Activated CD4-positive, alpha-beta T cell treated with anti-CD3 and anti-CD28 coated beads for 36 hours (primary cell): ENCODE measurements around the gene NAGLU. TPM values are rescaled to one million over a fixed set of nuclear protein-coding genes. Genes with fewer than 3 reads are reported as not detected.
"Not testable (repeated sequence)": the region's sequence is repeated elsewhere in the genome, so short reads cannot be mapped to it uniquely, and the experiment has no call there.

Experiments used
- ATAC-seq: fragments of 200-7000 bp; cut with Tn5 transposase; one replicate; pipeline ENCODE4 v1.10.0; 2021; ENCODE audit warnings: mild to moderate bottlenecking, moderate library complexity
- CTCF ChIA-PET: fragments of 350-600 bp; sonication (Branson Sonifier 250); formaldehyde crosslinking; loops from one replicate; lab custom pipeline; 2021; ENCODE audit warnings: antibody characterized with exemption; lab: Charles Lee
- POLR2A ChIA-PET: fragments of 350-600 bp; sonication (Branson Sonifier 250); formaldehyde crosslinking; loops from one replicate; lab custom pipeline; 2021; ENCODE audit warnings: antibody characterized with exemption, inconsistent platforms; lab: Charles Lee
- DNase-seq: peaks from one replicate; pipeline ENCODE4 v3.0.0-alpha.2; 2020
- H3K27ac Mint-ChIP-seq: one replicate; pipeline ENCODE4 v1.8.0; 2021; ENCODE audit warnings: mixed read lengths
- H3K27me3 Mint-ChIP-seq: one replicate; pipeline ENCODE4 v1.8.0; 2021; ENCODE audit warnings: mixed read lengths
- H3K36me3 Mint-ChIP-seq: one replicate; pipeline ENCODE4 v1.8.0; 2021; ENCODE audit warnings: low read depth, mixed read lengths
- H3K4me1 Mint-ChIP-seq: one replicate; pipeline ENCODE4 v1.8.0; 2021; ENCODE audit warnings: mixed read lengths
- H3K4me3 Mint-ChIP-seq: one replicate; pipeline ENCODE4 v1.8.0; 2021; ENCODE audit warnings: mild to moderate bottlenecking, moderate library complexity, mixed read lengths
- H3K9me3 Mint-ChIP-seq: one replicate; pipeline ENCODE4 v1.8.0; 2021; ENCODE audit warnings: low read depth, mixed read lengths
- intact Hi-C, 2 experiments: fragments of 100-400 bp; cut with DNase I in 1 of 2; cut with micrococcal nuclease in 1 of 2; formaldehyde crosslinking; loops; one replicate each; pipeline versions ENCODE4 v1.14.2 to v1.15.1; 2022 to 2024; cut with DNase I, micrococcal nuclease
- total RNA-seq, 2 experiments: library from RNA; stranded (reverse); gene quantifications; one replicate each; pipeline ENCODE4 v1.2.3, GENCODE V29; 2021

Gene NAGLU
- total RNA-seq, 2 experiments from 2014 or later, result 9.7 to 12.5 TPM

DNA sequence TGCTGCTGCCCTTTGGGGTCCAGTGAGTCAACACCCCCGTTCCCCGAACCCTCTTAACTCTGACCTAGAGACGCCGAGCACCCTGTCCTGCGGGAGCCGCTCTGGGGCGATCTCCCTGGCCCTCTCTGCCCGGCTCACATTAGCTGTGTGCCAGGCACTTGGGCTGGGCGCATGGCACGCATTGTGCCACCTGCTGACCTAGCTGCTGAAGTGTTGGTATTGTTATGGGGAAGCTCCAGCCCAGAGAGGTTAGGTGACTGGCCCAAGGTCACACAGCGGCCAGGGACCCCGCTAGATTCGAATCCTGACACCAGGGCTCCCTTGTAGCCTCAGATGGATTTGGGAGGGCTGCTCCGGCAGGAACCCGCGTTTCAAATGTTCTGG, 17.8 kb downstream of the NAGLU start:
- CTCF ChIA-PET, result interaction anchor here (0.6 to 2.0 kb wide), 2 partner anchors 18 to 23 kb away, joined by 5 to 8 read pairs; partner anchors contain the start of genes NAGLU and PSMC3IP
- peak overlapping the region; percentile 92 for H3K27ac Mint-ChIP-seq
- DNase-seq, result peak; percentile 58
- H3K4me1 Mint-ChIP-seq, result peaks cover 28% of the 10 kb centered on the region
- no peaks in the 10 kb centered on the region for H3K36me3 Mint-ChIP-seq
- H3K4me3 Mint-ChIP-seq, result peak overlapping the region; percentile 85
- H3K27me3 Mint-ChIP-seq, result no peaks in the 10 kb centered on the region
- intact Hi-C loops, result loop anchor here (1.0 kb wide), 1 partner anchor 18 kb away; the partner anchor contains the start of gene NAGLU (in 2 of the 2)
- POLR2A ChIA-PET, result interaction anchor here (0.6 kb wide), 1 partner anchor 260 kb away, joined by 3 read pairs; no protein-coding TSS in a partner anchor
- ATAC-seq, result peak; percentile 40
- H3K9me3 Mint-ChIP-seq, result no peaks in the 10 kb centered on the region

DNA sequence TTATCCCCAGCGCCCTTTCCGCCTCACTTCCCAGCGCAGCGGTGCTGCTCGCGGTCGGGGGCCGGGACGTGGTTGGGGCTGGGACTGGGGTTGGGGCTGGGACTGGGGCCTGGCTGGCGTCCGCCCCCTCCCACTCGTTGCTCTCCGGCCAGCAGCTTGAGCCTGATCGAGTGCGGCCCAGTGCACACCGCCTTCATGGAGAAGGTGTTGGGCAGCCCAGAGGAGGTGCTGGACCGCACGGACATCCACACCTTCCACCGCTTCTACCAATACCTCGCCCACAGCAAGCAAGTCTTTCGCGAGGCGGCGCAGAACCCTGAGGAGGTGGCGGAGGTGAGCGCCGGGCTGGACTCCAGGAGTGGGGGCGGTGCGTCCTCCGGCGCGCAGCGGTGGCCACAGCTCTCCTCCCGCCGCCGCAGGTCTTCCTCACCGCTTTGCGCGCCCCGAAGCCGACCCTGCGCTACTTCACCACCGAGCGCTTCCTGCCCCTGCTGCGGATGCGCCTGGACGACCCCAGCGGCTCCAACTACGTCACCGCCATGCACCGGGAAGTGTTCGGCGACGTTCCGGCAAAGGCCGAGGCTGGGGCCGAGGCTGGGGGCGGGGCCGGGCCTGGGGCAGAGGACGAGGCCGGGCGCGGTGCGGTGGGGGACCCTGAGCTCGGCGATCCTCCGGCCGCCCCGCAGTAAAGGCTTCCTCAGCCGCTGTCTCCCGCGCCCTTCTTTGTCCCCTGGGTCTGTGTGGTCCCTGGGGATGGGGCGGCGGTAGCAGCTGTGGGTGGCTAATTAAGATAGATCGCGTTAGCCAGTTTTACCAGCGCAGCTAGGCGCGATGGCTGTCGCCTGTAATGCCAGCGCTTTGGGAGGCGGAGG, 18.4 kb downstream of the NAGLU start:
- H3K4me1 Mint-ChIP-seq, result peaks cover 22% of the 10 kb centered on the region
- H3K27ac Mint-ChIP-seq, result peak overlapping the region; percentile 92
- ATAC-seq (peak; percentile 85), DNase-seq (peak; percentile 85)
- no peaks in the 10 kb centered on the region for H3K9me3 Mint-ChIP-seq
- CTCF ChIA-PET, result interaction anchor here (0.5 to 2.0 kb wide), 6 partner anchors 13 to 301 kb away, joined by 3 to 8 read pairs (median 3); partner anchors contain the start of genes NAGLU and PSMC3IP
- H3K4me3 Mint-ChIP-seq, result peak overlapping the region; percentile 85
- POLR2A ChIA-PET, result interaction anchor here (0.6 kb wide), 2 partner anchors 260 to 569 kb away, joined by 3 to 4 read pairs; no protein-coding TSS in a partner anchor
- intact Hi-C loops, result loop anchor here (1.0 kb wide), 1 partner anchor 18 kb away; the partner anchor contains the start of gene NAGLU (in 2 of the 2)
- H3K27me3 Mint-ChIP-seq, result no peaks in the 10 kb centered on the region
- no peaks in the 10 kb centered on the region for H3K36me3 Mint-ChIP-seq

GRCh38 chr17:42555122-42555622, 19.1 kb downstream of the NAGLU start:
- Mint-ChIP-seq H3K27ac (peak overlapping the region; percentile 92), H3K27me3 (no peaks in the 10 kb centered on the region), H3K4me3 (peak overlapping the region; percentile 85), H3K4me1 (peaks cover 22% of the 10 kb centered on the region), H3K36me3 (no peaks in the 10 kb centered on the region), H3K9me3 (no peaks in the 10 kb centered on the region)
- CTCF ChIA-PET, result interaction anchor here (0.5 to 2.0 kb wide), 5 partner anchors 13 to 301 kb away, joined by 3 to 8 read pairs (median 3); partner anchors contain the start of gene NAGLU
- intact Hi-C loops, result no loop called here
- POLR2A ChIA-PET, result interaction anchor here (0.6 kb wide), 1 partner anchor 568 kb away, joined by 4 read pairs; no protein-coding TSS in a partner anchor
- DNase-seq (no peak), ATAC-seq (peak; percentile 1)

- peak; percentile 30 for ATAC-seq
- CTCF ChIA-PET, H3K36me3 Mint-ChIP-seq, POLR2A ChIA-PET, intact Hi-C loops, H3K27me3 Mint-ChIP-seq, H3K9me3 Mint-ChIP-seq, DNase-seq, H3K27ac Mint-ChIP-seq, H3K4me3 Mint-ChIP-seq: not testable (repeated sequence)
- H3K4me1 Mint-ChIP-seq, result peaks cover 23% of the 10 kb centered on the region
Measured at GRCh38 chr17:42555961-42556617, 20.0 kb downstream of the NAGLU start.

DNA sequence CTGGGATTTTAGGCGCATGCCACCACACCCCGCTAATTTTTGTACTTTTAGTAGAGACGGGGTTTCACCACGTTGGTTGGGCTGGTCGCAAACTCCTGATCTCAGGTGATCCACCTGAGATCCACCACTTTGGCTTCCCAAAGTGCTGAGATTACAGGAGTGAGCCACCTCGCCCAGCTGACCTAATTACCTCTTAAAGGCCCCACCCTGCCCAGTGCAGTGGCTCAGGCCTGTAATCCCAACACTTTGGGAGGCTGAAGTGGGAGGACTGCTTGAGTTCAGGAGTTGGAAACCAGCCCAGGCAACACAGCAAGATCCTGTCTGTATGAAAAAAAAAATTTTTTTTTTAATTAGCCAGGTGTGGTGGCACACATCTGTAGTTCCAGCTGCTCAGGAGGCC, 23.0 kb downstream of the NAGLU start:
- CTCF ChIA-PET, result interaction anchor here (0.8 kb wide), 1 partner anchor 10 kb away, joined by 3 read pairs; no protein-coding TSS in a partner anchor
- peaks cover 39% of the 10 kb centered on the region for H3K4me1 Mint-ChIP-seq

DNA sequence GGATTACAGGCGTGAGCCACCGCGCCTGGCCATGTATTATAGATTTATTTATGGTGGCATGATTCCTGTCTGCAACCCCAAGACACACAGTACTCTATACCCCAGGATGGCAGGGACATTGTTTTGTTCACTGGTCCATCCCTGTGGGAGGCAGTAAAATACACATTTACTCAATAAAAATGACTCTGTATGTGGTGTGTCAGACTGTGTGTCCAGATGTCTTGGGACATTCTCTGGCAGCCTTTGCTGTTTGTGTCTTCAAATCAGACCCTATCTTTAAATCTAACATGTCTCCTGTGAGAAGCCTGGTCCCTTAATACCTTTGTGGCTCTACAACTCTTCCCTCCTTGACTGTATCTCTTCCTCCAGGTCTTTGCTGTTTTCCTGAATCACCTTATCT, 24.2 kb downstream of the NAGLU start:
- no peak for ATAC-seq
- H3K4me3 Mint-ChIP-seq, result peak overlapping the region; percentile 48

More for the DNA sequence above, 23.0 kb downstream of the NAGLU start:
- ATAC-seq (no peak), DNase-seq (no peak)
- POLR2A ChIA-PET, result no interaction called here
- intact Hi-C loops, result no loop called here
- no peaks in the 10 kb centered on the region for H3K9me3 Mint-ChIP-seq
- H3K36me3 Mint-ChIP-seq, result peaks cover 11% of the 10 kb centered on the region
- no peaks in the 10 kb centered on the region for H3K27me3 Mint-ChIP-seq
- no peak overlapping the region for H3K27ac Mint-ChIP-seq
- H3K4me3 Mint-ChIP-seq, result no peak overlapping the region

DNA sequence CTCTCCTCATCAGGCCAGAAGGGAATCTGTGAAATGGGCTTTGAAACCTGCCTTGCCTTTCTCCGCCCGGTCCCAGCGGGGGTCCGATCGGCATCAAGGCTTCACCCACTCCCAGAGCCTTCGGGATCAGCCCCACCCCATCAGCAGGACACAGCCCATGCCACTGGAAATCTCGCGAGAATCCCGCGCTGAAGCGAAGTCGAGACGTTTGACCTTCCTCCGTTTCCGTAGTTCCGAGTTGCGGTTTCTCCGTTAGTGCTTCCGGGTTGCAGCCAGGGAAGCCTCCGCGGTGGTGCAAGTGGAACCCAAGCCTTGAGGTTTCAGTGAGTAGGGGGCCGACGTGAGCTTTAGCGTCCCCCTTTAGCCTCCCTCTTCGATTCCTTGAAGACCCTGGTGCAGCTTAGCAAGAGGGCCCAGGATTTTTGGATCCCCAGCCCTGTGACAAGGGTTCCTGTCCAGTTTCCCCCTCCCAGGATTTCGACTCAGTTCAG, 25.9 kb downstream of the NAGLU start, which contains the start of gene COASY:
COASY (plus strand) TSS at position 252 of the 491 bp plus-strand sequence. CDS start 475 bp downstream, outside the sequence.
- no peaks in the 10 kb centered on the region for H3K9me3 Mint-ChIP-seq
- ATAC-seq (peak; percentile 79), DNase-seq (peak; percentile 96)
- intact Hi-C loops, result loop anchor here (1.0 to 10.0 kb wide), 7 partner anchors 15 to 613 kb away; partner anchors contain the start of genes PSMC3IP (in 2 of the 2), AARSD1 (in 1 of the 2), NAGLU (in 1 of the 2) and NBR1 (in 1 of the 2)
- H3K36me3 Mint-ChIP-seq, result peaks cover 16% of the 10 kb centered on the region
- H3K27ac Mint-ChIP-seq, result peak within 1 kb of the TSS; percentile 99
- ChIA-PET CTCF (interaction anchor here (0.7 kb wide), 1 partner anchor 284 kb away, joined by 3 read pairs; no protein-coding TSS in a partner anchor), POLR2A (no interaction called here)
- peaks cover 32% of the 10 kb centered on the region for H3K4me1 Mint-ChIP-seq
- H3K27me3 Mint-ChIP-seq, result no peaks in the 10 kb centered on the region
- H3K4me3 Mint-ChIP-seq, result peak within 1 kb of the TSS; percentile 94

More for the DNA sequence above, 24.2 kb downstream of the NAGLU start:
- Mint-ChIP-seq H3K4me1 (peaks cover 35% of the 10 kb centered on the region), H3K27ac (peak overlapping the region; percentile 11), H3K9me3 (no peaks in the 10 kb centered on the region), H3K36me3 (peaks cover 11% of the 10 kb centered on the region), H3K27me3 (no peaks in the 10 kb centered on the region)
- intact Hi-C loops, result loop anchor here in 1 of 2 experiments (10.0 kb wide), 1 partner anchor 615 kb away; the partner anchor contains the start of gene NBR1
- POLR2A ChIA-PET, result interaction anchor here (0.6 kb wide), 1 partner anchor 375 kb away, joined by 3 read pairs; the partner anchor contains the start of gene HCRT
- no peak for DNase-seq
- CTCF ChIA-PET, result no interaction called here

DNA sequence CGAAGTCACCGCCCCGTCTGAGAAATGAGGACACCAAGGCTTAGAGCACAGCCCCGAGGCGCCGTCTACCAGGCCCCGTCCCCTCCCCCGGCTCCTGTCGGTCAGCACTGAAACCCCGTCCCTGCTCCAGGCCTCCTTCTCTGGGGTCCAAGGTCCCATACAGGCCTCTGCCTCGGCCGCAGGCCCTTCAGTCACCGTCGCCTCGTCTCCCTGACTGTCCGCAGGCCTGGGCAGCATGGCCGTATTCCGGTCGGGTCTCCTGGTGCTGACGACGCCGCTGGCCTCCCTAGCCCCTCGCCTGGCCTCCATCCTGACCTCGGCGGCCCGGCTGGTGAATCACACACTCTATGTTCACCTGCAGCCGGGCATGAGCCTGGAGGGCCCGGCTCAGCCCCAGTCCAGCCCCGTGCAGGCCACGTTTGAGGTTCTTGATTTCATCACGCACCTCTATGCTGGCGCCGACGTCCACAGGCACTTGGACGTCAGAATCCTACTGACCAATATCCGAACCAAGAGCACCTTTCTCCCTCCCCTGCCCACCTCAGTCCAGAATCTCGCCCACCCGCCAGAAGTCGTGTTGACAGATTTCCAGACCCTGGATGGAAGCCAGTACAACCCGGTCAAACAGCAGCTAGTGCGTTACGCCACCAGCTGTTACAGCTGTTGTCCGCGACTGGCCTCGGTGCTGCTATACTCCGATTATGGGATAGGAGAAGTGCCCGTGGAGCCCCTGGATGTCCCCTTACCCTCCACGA, 26.5 kb downstream of the NAGLU start:
- intact Hi-C loops, result loop anchor here (1.0 to 10.0 kb wide), 7 partner anchors 14 to 612 kb away; partner anchors contain the start of genes PSMC3IP (in 2 of the 2), AARSD1 (in 1 of the 2), NAGLU (in 1 of the 2) and NBR1 (in 1 of the 2)
- ChIA-PET POLR2A (interaction anchor here (0.6 kb wide), 1 partner anchor 14 kb away, joined by 3 read pairs; no protein-coding TSS in a partner anchor), CTCF (interaction anchor here (0.7 to 2.3 kb wide), 6 partner anchors 15 to 477 kb away, joined by 3 to 8 read pairs (median 3); partner anchors contain the start of genes BECN1, PSMC3IP and TUBG1)
- Mint-ChIP-seq H3K9me3 (no peaks in the 10 kb centered on the region), H3K27ac (peak overlapping the region; percentile 99), H3K36me3 (peaks cover 20% of the 10 kb centered on the region), H3K4me1 (peaks cover 31% of the 10 kb centered on the region), H3K4me3 (peak overlapping the region; percentile 94), H3K27me3 (no peaks in the 10 kb centered on the region)
- DNase-seq (peak; percentile 52), ATAC-seq (peak; percentile 14)

DNA sequence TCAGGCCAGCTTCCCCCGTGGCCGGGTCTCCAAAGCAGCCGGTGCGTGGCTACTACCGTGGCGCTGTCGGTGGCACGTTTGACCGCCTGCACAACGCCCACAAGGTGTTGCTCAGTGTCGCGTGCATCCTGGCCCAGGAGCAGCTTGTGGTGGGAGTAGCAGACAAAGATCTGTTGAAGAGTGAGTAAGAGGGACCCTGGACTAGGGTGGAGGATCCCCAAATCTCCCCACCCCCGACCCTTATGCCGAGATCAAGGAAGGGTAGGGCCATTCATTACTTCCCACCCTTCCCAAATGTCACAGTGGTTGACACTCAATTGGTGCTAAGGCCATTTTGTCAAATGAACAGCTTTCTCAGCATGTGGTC, 27.1 kb downstream of the NAGLU start:
- CTCF ChIA-PET, result interaction anchor here (0.7 to 2.3 kb wide), 6 partner anchors 15 to 1285 kb away, joined by 3 to 8 read pairs (median 3); partner anchors contain the start of genes BECN1, PSMC3IP and TUBG1

More for the DNA sequence above, 27.1 kb downstream of the NAGLU start:
- H3K9me3 Mint-ChIP-seq, result no peaks in the 10 kb centered on the region
- H3K36me3 Mint-ChIP-seq, result peaks cover 24% of the 10 kb centered on the region
- no peak for ATAC-seq
- POLR2A ChIA-PET, result interaction anchor here (0.6 kb wide), 3 partner anchors 15 to 491 kb away, joined by 3 to 15 read pairs (median 4); no protein-coding TSS in a partner anchor
- peaks cover 35% of the 10 kb centered on the region for H3K4me1 Mint-ChIP-seq
- peak overlapping the region; percentile 99 for H3K27ac Mint-ChIP-seq
- no peaks in the 10 kb centered on the region for H3K27me3 Mint-ChIP-seq
- H3K4me3 Mint-ChIP-seq, result peak overlapping the region; percentile 94
- intact Hi-C loops, result loop anchor here (2.0 to 10.0 kb wide), 2 partner anchors 14 to 612 kb away; partner anchors contain the start of genes NBR1 (in 1 of the 2) and PSMC3IP (in 1 of the 2)
- DNase-seq, result no peak
